Measurements from ENCODE around the gene C12orf76. TPM values are rescaled to one million over a fixed set of nuclear protein-coding genes. Genes with fewer than 3 reads are reported as not detected.

C12orf76 gene
- total and polyA plus RNA-seq, 2 of the 13 experiments (the other 11 are each of a cell fraction or from before 2014, with no cell fraction given), result 15.8 to 38.4 TPM

GRCh38 chr12:109995686-109996482 is 52.4 kb downstream of the C12orf76 start, which contains the start of gene GIT2 (continued):
- TF ChIP-seq, protein P1, sequence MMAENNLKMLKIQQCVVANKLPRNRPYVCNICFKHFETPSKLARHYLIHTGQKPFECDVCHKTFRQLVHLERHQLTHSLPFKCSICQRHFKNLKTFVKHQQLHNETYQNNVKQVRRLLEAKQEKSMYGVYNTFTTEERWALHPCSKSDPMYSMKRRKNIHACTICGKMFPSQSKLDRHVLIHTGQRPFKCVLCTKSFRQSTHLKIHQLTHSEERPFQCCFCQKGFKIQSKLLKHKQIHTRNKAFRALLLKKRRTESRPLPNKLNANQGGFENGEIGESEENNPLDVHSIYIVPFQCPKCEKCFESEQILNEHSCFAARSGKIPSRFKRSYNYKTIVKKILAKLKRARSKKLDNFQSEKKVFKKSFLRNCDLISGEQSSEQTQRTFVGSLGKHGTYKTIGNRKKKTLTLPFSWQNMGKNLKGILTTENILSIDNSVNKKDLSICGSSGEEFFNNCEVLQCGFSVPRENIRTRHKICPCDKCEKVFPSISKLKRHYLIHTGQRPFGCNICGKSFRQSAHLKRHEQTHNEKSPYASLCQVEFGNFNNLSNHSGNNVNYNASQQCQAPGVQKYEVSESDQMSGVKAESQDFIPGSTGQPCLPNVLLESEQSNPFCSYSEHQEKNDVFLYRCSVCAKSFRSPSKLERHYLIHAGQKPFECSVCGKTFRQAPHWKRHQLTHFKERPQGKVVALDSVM (CRISPR knock-in tag; IDR thresholded peaks at IDR 0.05), result peak; percentile 86
- TF ChIP-seq MATR3 (CRISPR knock-in tag; IDR thresholded peaks at IDR 0.05) (no peak), SOX6 (IDR thresholded peaks at IDR 0.05) (no peak), SOX6 (CRISPR knock-in tag; IDR thresholded peaks at IDR 0.05) (peak; percentile 76), ZNF431 (CRISPR knock-in tag; IDR thresholded peaks at IDR 0.05; ENCODE audit: borderline replicate concordance, low read depth) (peak; percentile 19; the same call in 1 of the 2 replicates), TAF15 (IDR thresholded peaks at IDR 0.05; ENCODE audit: low read depth, low read length, poor library complexity, severe bottlenecking) (no peak), ZNF569 (CRISPR knock-in tag; IDR thresholded peaks at IDR 0.05; ENCODE audit: borderline replicate concordance) (no peak), PLRG1 (conservative IDR thresholded peaks at IDR 0.05) (no peak), TEAD3 (CRISPR knock-in tag; optimal IDR thresholded peaks at IDR 0.05; ENCODE audit: borderline replicate concordance) (no peak), SCMH1 (CRISPR knock-in tag; IDR thresholded peaks at IDR 0.05; ENCODE audit: borderline replicate concordance) (no peak), CREM (IDR thresholded peaks at IDR 0.05) (no peak), CREM (CRISPR knock-in tag; IDR thresholded peaks at IDR 0.05) (no peak), HNF4A (CRISPR knock-in tag; IDR thresholded peaks at IDR 0.05) (no peak), ELF1 (CRISPR knock-in tag; IDR thresholded peaks at IDR 0.05) (peak; percentile 84), CHD2 (IDR thresholded peaks at IDR 0.05; ENCODE audit: low read depth, low read length) (no peak), NFYB (CRISPR knock-in tag; IDR thresholded peaks at IDR 0.05) (0 out of 2 replicates have a peak, but pooled peaks have one; percentile 13), XBP1 (CRISPR knock-in tag; IDR thresholded peaks at IDR 0.05) (no peak), NCOR1 (IDR thresholded peaks at IDR 0.05; ENCODE audit: borderline replicate concordance, low read length) (no peak), HOXD1 (CRISPR knock-in tag; IDR thresholded peaks at IDR 0.05) (0 out of 2 replicates have a peak, but pooled peaks have one; percentile 69), SMYD3 (CRISPR knock-in tag; IDR thresholded peaks at IDR 0.05) (no peak), POGK (CRISPR knock-in tag; conservative IDR thresholded peaks at IDR 0.05) (peak; percentile 39; the same call in 1 of the 2 replicates), CBFB (CRISPR knock-in tag; IDR thresholded peaks at IDR 0.05) (no peak), FOXK1 (CRISPR knock-in tag; IDR thresholded peaks at IDR 0.05; ENCODE audit: borderline replicate concordance, low read depth) (no peak)
- TF ChIP-seq, protein P2, sequence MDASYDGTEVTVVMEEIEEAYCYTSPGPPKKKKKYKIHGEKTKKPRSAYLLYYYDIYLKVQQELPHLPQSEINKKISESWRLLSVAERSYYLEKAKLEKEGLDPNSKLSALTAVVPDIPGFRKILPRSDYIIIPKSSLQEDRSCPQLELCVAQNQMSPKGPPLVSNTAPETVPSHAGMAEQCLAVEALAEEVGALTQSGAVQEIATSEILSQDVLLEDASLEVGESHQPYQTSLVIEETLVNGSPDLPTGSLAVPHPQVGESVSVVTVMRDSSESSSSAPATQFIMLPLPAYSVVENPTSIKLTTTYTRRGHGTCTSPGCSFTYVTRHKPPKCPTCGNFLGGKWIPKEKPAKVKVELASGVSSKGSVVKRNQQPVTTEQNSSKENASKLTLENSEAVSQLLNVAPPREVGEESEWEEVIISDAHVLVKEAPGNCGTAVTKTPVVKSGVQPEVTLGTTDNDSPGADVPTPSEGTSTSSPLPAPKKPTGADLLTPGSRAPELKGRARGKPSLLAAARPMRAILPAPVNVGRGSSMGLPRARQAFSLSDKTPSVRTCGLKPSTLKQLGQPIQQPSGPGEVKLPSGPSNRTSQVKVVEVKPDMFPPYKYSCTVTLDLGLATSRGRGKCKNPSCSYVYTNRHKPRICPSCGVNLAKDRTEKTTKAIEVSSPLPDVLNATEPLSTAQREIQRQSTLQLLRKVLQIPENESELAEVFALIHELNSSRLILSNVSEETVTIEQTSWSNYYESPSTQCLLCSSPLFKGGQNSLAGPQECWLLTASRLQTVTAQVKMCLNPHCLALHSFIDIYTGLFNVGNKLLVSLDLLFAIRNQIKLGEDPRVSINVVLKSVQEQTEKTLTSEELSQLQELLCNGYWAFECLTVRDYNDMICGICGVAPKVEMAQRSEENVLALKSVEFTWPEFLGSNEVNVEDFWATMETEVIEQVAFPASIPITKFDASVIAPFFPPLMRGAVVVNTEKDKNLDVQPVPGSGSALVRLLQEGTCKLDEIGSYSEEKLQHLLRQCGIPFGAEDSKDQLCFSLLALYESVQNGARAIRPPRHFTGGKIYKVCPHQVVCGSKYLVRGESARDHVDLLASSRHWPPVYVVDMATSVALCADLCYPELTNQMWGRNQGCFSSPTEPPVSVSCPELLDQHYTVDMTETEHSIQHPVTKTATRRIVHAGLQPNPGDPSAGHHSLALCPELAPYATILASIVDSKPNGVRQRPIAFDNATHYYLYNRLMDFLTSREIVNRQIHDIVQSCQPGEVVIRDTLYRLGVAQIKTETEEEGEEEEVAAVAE (CRISPR knock-in tag; IDR thresholded peaks at IDR 0.05; ENCODE audit: borderline replicate concordance), result no peak

All from HepG2 (cell line).